ENCODE results near the gene GPR146. TPM values are rescaled to one million over a fixed set of nuclear protein-coding genes. Genes with fewer than 3 reads are reported as not detected.
"Not testable (repeated sequence)": the region's sequence is repeated elsewhere in the genome, so short reads cannot be mapped to it uniquely, and the experiment has no call there.

The GPR146 gene
- total RNA-seq, 4 donors from 2014 or later, result 13.6 to 27.9 (median 16.3) TPM

DNA sequence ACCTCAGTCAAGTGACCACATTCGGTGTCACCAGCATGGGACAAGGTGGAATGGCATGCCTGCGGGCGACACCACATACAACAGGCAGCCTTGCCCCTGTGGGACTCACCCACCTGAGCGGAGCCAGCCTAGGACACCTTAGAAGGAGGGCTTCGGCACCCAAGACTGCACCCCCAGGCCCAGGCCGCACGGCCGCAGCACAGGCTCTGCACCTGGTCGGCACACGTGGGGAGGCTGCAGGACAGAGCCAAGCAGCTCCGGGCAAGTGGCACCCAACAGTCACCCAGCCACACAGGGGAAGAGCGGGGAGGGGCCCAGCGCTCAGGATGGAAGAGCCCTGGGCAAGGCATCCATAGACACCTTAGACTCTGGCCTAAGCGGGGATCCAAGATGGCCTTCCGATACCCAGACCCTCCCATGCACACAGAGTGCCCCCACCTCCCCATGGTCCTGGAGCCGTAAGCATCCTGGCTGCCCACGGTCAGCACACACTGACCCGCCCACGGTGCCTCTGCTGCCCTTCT lies 27.4 kb downstream of the GPR146 start:
- no peak for ATAC-seq
- Histone ChIP-seq H3K4me3 (no peak overlapping the region), H3K4me1 (peaks cover 0 to 17% (median 0%) of the 10 kb centered on the region in 3 donors), H3K9me3 (no peaks in the 10 kb centered on the region), H3K27me3 (no peaks in the 10 kb centered on the region), H3K36me3 (no peaks in the 10 kb centered on the region), H3K27ac (no peak overlapping the region)
- no peak for TF ChIP-seq EP300 (IDR thresholded peaks at IDR 0.05)
- TF ChIP-seq POLR2AphosphoS5 (IDR thresholded peaks at IDR 0.05), result no peak
- TF ChIP-seq, protein P1, sequence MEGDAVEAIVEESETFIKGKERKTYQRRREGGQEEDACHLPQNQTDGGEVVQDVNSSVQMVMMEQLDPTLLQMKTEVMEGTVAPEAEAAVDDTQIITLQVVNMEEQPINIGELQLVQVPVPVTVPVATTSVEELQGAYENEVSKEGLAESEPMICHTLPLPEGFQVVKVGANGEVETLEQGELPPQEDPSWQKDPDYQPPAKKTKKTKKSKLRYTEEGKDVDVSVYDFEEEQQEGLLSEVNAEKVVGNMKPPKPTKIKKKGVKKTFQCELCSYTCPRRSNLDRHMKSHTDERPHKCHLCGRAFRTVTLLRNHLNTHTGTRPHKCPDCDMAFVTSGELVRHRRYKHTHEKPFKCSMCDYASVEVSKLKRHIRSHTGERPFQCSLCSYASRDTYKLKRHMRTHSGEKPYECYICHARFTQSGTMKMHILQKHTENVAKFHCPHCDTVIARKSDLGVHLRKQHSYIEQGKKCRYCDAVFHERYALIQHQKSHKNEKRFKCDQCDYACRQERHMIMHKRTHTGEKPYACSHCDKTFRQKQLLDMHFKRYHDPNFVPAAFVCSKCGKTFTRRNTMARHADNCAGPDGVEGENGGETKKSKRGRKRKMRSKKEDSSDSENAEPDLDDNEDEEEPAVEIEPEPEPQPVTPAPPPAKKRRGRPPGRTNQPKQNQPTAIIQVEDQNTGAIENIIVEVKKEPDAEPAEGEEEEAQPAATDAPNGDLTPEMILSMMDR (IDR thresholded peaks at IDR 0.05), result no peak
- TF ChIP-seq POLR2A (IDR thresholded peaks at IDR 0.05), result no peak
- WGBS, 2 donors (ENCODE audit: low coverage in 1 of 2), result 100% methylated on average over 1 of the region's 19 CpGs; no CpG with 5 or more reads in 1 of the 2 donors

DNA sequence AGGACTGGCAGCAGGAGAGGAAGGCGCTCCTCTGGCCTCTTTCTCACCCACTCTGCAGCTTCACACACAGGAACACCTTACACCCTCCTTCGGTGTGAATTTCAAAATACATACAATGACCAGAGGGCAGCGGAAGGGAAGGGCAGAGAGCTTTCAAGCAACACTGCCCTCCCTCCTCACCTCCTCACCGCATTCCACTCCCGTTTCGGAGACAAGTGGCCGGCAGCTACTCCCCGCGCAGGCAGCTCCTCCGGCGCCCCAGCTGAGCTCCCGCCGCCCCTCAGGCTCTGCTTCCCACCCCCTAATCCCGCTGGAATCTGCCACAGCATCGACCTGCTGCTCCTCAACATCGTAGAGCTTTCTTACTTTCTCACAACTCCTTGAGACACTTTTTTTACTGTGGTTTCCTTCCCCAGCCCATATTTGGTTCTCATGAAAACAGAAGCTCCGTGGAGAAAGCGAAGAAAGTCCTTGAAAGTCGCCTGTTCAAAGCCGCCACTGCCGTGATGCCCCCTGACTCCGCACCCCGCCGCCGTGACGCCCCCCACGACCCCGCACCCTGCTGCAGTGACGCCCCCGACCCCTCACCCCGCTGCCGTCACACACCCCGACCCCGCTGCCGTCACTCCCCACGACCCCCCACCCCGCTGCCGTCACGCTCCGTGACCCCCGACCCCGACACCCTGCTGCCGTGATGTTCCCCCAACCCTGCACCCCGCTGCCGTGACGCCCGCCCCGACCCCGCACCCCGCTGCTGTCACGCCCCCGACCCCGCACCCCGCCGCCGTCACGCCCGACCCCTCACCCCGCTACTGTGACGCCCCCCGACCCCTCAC lies 29.0 kb downstream of the GPR146 start:
- peaks cover 0 to 22% (median 0%) of the 10 kb centered on the region in 3 donors for H3K4me1 ChIP-seq
- TF ChIP-seq POLR2AphosphoS5 (IDR thresholded peaks at IDR 0.05), result no peak
- no peak for TF ChIP-seq EP300 (IDR thresholded peaks at IDR 0.05)
- H3K36me3 ChIP-seq, result no peaks in the 10 kb centered on the region
- H3K9me3 ChIP-seq, result no peaks in the 10 kb centered on the region
- 44 to 79% methylated on average over 2 to 19 of the region's 61 CpGs for WGBS, 2 donors (ENCODE audit: low coverage in 1 of 2)
- no peaks in the 10 kb centered on the region for H3K27me3 ChIP-seq
- H3K4me3 ChIP-seq, result peak overlapping the region in 1 of 2 donors; percentile 32
- peak overlapping the region in 3 of 4 donors; percentile 37 to 60 (median 39) for H3K27ac ChIP-seq
- ATAC-seq, result peak; percentile 45

GRCh38 chr7:1074018-1074417 lies 29.7 kb downstream of the GPR146 start:
- ATAC-seq, H3K27me3 ChIP-seq, H3K36me3 ChIP-seq, H3K9me3 ChIP-seq, H3K4me3 ChIP-seq, H3K27ac ChIP-seq: not testable (repeated sequence)
- peaks cover 0 to 22% (median 0%) of the 10 kb centered on the region in 3 donors for H3K4me1 ChIP-seq
- whole genome bisulfite sequencing, 2 donors (ENCODE audit: low coverage in 1 of 2), result no CpG with 5 or more reads among the region's 43 CpGs

DNA sequence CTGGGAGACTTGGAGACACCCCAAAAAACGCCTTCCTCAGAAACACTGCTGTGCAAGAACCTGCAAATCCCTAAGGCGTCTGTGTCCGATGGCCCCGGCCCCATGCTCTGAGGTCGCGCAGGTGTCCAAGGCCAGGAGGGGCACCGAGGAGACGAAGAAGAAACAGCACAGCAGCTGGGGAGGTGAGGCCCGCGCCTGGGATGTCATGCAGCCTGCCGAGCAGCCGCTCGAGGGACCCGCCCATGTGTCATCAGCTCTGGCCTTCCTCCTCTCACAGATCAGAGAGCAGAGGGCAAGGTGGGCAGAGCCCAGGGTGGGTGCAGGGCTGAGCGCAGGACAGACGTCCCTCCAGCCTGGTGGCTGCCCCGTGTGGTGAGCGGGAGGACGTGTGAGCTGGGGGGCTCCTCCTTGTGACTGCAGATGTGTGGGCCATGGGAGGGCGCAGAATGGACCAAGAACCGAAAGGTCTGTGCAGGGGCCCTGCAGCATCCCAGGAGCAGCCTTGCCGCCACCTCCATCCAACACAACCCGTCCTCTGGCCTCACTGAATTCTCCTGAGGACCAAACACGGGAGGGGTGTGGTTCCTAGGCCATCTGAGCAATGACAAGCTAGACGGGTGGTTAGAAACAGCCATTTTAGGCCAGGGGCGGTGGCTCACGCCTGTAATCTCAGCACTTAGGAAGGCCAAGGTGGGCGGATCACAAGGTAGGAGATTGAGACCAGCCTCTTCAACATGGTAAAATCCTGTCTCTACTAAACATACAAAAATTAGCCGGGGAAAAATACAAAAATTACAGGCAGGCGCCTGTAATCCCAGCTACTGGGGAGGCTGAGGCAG lies 30.5 kb downstream of the GPR146 start:
- no peaks in the 10 kb centered on the region for H3K36me3 ChIP-seq
- no peak overlapping the region for H3K27ac ChIP-seq
- H3K9me3 ChIP-seq, result no peaks in the 10 kb centered on the region
- H3K4me1 ChIP-seq, result peaks cover 0 to 22% (median 0%) of the 10 kb centered on the region in 3 donors
- H3K4me3 ChIP-seq, result no peak overlapping the region
- TF ChIP-seq EP300 (IDR thresholded peaks at IDR 0.05), result no peak
- no peak for TF ChIP-seq POLR2A (IDR thresholded peaks at IDR 0.05)
- TF ChIP-seq POLR2AphosphoS5 (IDR thresholded peaks at IDR 0.05), result no peak
- no peak for ATAC-seq
- H3K27me3 ChIP-seq, result no peaks in the 10 kb centered on the region
- WGBS, 2 donors (ENCODE audit: low coverage in 1 of 2), result 68 to 93% methylated on average over 3 to 5 of the region's 30 CpGs

GRCh38 chr7:1076184-1077072 lies 32.1 kb downstream of the GPR146 start:
- H3K27me3 ChIP-seq, result no peaks in the 10 kb centered on the region
- H3K4me3 ChIP-seq, result no peak overlapping the region
- no peaks in the 10 kb centered on the region for H3K9me3 ChIP-seq
- peaks cover 0 to 28% (median 0%) of the 10 kb centered on the region in 3 donors for H3K4me1 ChIP-seq
- no peaks in the 10 kb centered on the region for H3K36me3 ChIP-seq
- ATAC-seq, result peak; percentile 29
- peak overlapping the region in 2 of 4 donors; percentile 31 to 55 for H3K27ac ChIP-seq
- 63 to 85% methylated on average over 5 of the region's 27 CpGs for WGBS, 2 donors (ENCODE audit: low coverage in 1 of 2)
- TF ChIP-seq, protein P1 (IDR thresholded peaks at IDR 0.05), result no peak
- no peak for TF ChIP-seq POLR2A (IDR thresholded peaks at IDR 0.05)
- no peak for TF ChIP-seq POLR2AphosphoS5 (IDR thresholded peaks at IDR 0.05)
- TF ChIP-seq EP300 (IDR thresholded peaks at IDR 0.05), result no peak
